ENCODE data around the gene ZFP36. TPM values are rescaled to one million over a fixed set of nuclear protein-coding genes. Genes with fewer than 3 reads are reported as not detected.

ZFP36 gene
- total and polyA plus RNA-seq, 2 of the 8 experiments (the other 6 are each of a cell fraction or from before 2014, with no cell fraction given) = 4.0 to 10.9 TPM

DNA sequence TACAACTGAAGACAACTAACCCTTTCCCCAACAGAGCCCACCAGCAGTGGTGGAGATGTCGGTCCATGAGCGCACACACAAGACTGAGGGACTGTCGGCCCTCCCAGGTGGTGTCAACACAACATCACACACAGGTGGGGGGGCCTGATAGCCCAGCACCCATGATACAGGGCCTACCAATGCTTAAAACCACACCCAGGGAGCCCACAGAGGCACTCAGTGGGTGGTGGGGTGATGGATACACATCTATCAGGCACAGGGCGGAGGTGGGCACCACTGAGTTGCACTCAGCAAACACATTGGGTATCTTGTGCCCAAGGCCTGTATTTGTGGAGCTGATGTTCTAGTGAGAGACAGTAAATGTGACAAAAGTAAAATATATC, 7.0 kb upstream of the ZFP36 start (continued):
- no peak for TF ChIP-seq FOSL1 (IDR thresholded peaks at IDR 0.05; ENCODE audit: insufficient read depth, low read depth, low read length)
- TF ChIP-seq GTF2F1 (IDR thresholded peaks at IDR 0.05; ENCODE audit: borderline replicate concordance, low read depth, low read length) = no peak
- no peak for TF ChIP-seq SIN3A (conservative IDR thresholded peaks at IDR 0.05 in 1 of 2, IDR thresholded peaks at IDR 0.05 in 1 of 2; ENCODE audit: low read depth in 1 of 2, low read length in 2 of 2)
- TF ChIP-seq GABPA (IDR thresholded peaks at IDR 0.05; ENCODE audit: borderline replicate concordance, insufficient read depth, low read length) = no peak
- no peak for TF ChIP-seq PHF8 (conservative IDR thresholded peaks at IDR 0.05; ENCODE audit: low read depth, low read length)
- TF ChIP-seq RXRA (IDR thresholded peaks at IDR 0.05; ENCODE audit: insufficient read depth, low read depth, low read length) = no peak
- no peak for TF ChIP-seq HDAC6 (IDR thresholded peaks at IDR 0.05; ENCODE audit: low read depth, low read length)

All from H1 (cell line).